ENCODE results near the gene DERL2.

DERL2 gene

GRCh38 chr17:5531085-5531418 is 45.1 kb upstream of the DERL2 start:
- Histone ChIP-seq H3K9ac (no peak overlapping the region), H3K4me3 (ENCODE audit: low read depth, low read length) (no peak overlapping the region), H3K79me2 (no peaks in the 10 kb centered on the region), H3K4me1 (no peaks in the 10 kb centered on the region), H3K4me2 (ENCODE audit: low read length) (no peak overlapping the region), H3K9me3 (ENCODE audit: control insufficient read depth, low read length) (no peaks in the 10 kb centered on the region), H3K27ac (no peak overlapping the region), H3K27me3 (ENCODE audit: control insufficient read depth, insufficient read depth, low read length) (no peaks in the 10 kb centered on the region), H3K36me3 (ENCODE audit: control insufficient read depth, insufficient read depth, low read length) (no peaks in the 10 kb centered on the region), H2AFZ (no peak overlapping the region)
- TF ChIP-seq, protein P1, sequence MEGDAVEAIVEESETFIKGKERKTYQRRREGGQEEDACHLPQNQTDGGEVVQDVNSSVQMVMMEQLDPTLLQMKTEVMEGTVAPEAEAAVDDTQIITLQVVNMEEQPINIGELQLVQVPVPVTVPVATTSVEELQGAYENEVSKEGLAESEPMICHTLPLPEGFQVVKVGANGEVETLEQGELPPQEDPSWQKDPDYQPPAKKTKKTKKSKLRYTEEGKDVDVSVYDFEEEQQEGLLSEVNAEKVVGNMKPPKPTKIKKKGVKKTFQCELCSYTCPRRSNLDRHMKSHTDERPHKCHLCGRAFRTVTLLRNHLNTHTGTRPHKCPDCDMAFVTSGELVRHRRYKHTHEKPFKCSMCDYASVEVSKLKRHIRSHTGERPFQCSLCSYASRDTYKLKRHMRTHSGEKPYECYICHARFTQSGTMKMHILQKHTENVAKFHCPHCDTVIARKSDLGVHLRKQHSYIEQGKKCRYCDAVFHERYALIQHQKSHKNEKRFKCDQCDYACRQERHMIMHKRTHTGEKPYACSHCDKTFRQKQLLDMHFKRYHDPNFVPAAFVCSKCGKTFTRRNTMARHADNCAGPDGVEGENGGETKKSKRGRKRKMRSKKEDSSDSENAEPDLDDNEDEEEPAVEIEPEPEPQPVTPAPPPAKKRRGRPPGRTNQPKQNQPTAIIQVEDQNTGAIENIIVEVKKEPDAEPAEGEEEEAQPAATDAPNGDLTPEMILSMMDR (IDR thresholded peaks at IDR 0.05) = no peak

GRCh38 chr17:5530265-5531084 is 44.5 kb upstream of the DERL2 start:
- Histone ChIP-seq H3K4me1 (no peaks in the 10 kb centered on the region), H2AFZ (no peak overlapping the region), H3K79me2 (no peaks in the 10 kb centered on the region), H3K9ac (no peak overlapping the region), H3K4me2 (ENCODE audit: low read length) (no peak overlapping the region), H3K4me3 (ENCODE audit: low read depth, low read length) (no peak overlapping the region), H3K36me3 (ENCODE audit: control insufficient read depth, insufficient read depth, low read length) (no peaks in the 10 kb centered on the region), H3K27me3 (ENCODE audit: control insufficient read depth, insufficient read depth, low read length) (no peaks in the 10 kb centered on the region), H3K27ac (no peak overlapping the region), H3K9me3 (ENCODE audit: control insufficient read depth, low read length) (no peaks in the 10 kb centered on the region)
- TF ChIP-seq, protein P1 (IDR thresholded peaks at IDR 0.05) = no peak

DNA sequence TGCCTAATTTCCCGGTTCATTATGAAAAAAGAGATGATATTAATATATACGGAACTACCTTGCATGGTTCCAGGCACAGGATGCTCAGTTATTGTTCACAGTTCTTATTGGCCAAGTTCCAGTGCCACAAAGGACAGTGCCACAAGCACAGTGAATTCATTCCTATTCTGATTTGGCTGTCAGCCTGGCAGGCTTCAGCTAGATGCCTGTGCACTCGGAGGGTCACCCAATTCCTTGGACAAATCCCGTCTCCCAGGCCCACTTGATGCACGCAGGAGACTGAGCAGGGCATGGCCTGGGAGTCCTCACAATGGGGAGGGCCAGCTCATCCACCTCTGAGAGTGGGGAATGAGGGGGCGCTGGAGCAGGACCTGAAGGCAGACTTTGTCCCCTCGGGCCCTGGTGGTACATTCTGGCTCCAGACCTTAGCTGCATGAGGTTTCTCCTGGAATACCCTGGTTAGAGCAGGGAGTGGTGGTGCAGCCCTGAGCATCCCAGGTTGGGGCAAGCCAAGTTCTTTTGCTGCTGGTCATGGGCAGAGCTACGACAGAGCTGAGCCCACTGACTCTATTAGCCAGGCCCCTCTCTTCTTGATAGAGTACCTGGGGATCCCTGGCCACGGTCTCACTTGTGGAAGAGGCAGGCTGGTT is 41.7 kb upstream of the DERL2 start:
- Histone ChIP-seq H3K36me3 (ENCODE audit: control insufficient read depth, insufficient read depth, low read length) (no peaks in the 10 kb centered on the region), H3K27me3 (ENCODE audit: control insufficient read depth, insufficient read depth, low read length) (no peaks in the 10 kb centered on the region), H3K79me2 (no peaks in the 10 kb centered on the region), H3K4me1 (no peaks in the 10 kb centered on the region), H3K27ac (no peak overlapping the region), H3K9ac (no peak overlapping the region), H3K4me2 (ENCODE audit: low read length) (no peak overlapping the region), H2AFZ (no peak overlapping the region), H3K9me3 (ENCODE audit: control insufficient read depth, low read length) (no peaks in the 10 kb centered on the region), H3K4me3 (ENCODE audit: low read depth, low read length) (no peak overlapping the region)
- TF ChIP-seq, protein P1 (IDR thresholded peaks at IDR 0.05) = no peak

DNA sequence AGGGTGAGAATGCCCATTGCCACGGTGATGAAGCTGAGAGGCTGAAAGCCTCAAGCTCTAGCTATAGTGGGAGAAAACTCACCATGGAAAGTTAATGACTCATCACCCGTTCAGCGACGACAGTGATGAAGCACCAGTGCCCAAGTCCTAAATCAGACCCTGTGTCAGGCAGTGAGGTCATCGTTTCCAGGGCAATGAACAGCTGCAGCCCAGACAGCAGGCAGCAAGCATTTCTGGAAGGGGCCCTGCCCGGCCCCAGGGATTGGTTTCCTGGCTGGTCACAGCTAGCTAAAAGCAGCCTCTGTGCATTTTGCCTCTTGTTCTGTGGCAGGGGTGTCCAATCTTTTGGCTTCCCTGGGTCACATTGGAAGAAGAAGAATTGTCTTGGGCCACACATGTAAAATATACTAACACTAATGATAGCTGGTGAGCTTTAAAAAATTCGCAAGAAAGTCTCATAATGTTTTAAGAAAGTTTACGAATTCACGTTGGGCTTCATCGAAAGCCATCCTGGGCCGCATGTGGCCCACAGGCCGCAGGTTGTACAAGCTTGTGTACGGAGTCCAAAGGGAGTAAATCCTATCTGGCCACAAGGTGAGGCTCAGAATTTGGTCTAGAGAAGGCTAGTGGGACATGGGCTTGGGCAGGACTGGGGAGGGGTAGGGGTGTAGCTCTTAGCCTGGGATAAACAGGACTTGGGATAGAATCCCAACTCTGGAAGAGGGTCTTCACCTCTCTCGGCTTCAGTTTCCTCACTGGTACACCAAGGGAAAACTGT is 41.0 kb upstream of the DERL2 start:
- no peaks in the 10 kb centered on the region for H3K4me1 ChIP-seq
- H3K4me2 ChIP-seq (ENCODE audit: low read length) = no peak overlapping the region
- H3K36me3 ChIP-seq (ENCODE audit: control insufficient read depth, insufficient read depth, low read length) = no peaks in the 10 kb centered on the region
- no peak overlapping the region for H3K27ac ChIP-seq
- H2AFZ ChIP-seq = no peak overlapping the region
- no peaks in the 10 kb centered on the region for H3K9me3 ChIP-seq (ENCODE audit: control insufficient read depth, low read length)
- TF ChIP-seq, protein P1 (IDR thresholded peaks at IDR 0.05) = no peak
- H3K79me2 ChIP-seq = no peaks in the 10 kb centered on the region
- no peaks in the 10 kb centered on the region for H3K27me3 ChIP-seq (ENCODE audit: control insufficient read depth, insufficient read depth, low read length)
- H3K4me3 ChIP-seq (ENCODE audit: low read depth, low read length) = no peak overlapping the region
- H3K9ac ChIP-seq = no peak overlapping the region

All from parathyroid adenoma (tissue), 2 donors.